Uterus (tissue), 2 donors: ENCODE data around the gene PIGN.

Experiments used
- CTCF ChIP-seq, 4 experiments: fragments of 200-600 bp in 2 of 4; fragments of 450-650 bp in 2 of 4; sonication (generic) in 2 of 4; IDR thresholded peaks; one replicate each; pipeline ENCODE4 v1.5.1; 2016 to 2019; ENCODE audit warnings: antibody characterized with exemption in 4 of 4, mild to moderate bottlenecking in 2 of 4, moderate library complexity in 1 of 4
- POLR2A ChIP-seq, 2 donors: fragments of 450-650 bp; IDR thresholded peaks; one replicate each; pipeline ENCODE4 v1.6.1; 2016; ENCODE audit warnings: antibody characterized with exemption in 2 of 2, mild to moderate bottlenecking in 1 of 2, moderate library complexity in 1 of 2

- TF ChIP-seq POLR2A (IDR thresholded peaks at IDR 0.05) (no peak), CTCF (IDR thresholded peaks at IDR 0.05) (no peak)
Measured at GRCh38 chr18:62073461-62074281, 113.2 kb downstream of the PIGN start.
